ENCODE data around the gene FARP1.

FARP1 gene

GRCh38 chr13:98108341-98108740, 34.6 kb upstream of the FARP1 start:
- Histone ChIP-seq H3K36me3 (ENCODE audit: control insufficient read depth, low read length) (no peaks in the 10 kb centered on the region), H3K4me1 (ENCODE audit: control insufficient read depth, low read length) (no peaks in the 10 kb centered on the region), H3K9me2 (replicated peaks; ENCODE audit: control insufficient read depth, low read length) (no peaks in the 10 kb centered on the region), H3K9me3 (ENCODE audit: control insufficient read depth, insufficient read depth, low read length) (no peaks in the 10 kb centered on the region), H3F3A (ENCODE audit: control insufficient read depth, insufficient read depth) (no peaks in the 10 kb centered on the region), H3K79me2 (ENCODE audit: control insufficient read depth, low read length) (no peaks in the 10 kb centered on the region), H3K4me3 (ENCODE audit: low read length) (no peak overlapping the region), H4K20me1 (ENCODE audit: control insufficient read depth, insufficient read depth, low read depth, low read length) (no peaks in the 10 kb centered on the region), H3K27me3 (ENCODE audit: control insufficient read depth, low read length) (no peaks in the 10 kb centered on the region), H3K4me2 (ENCODE audit: low read length) (no peak overlapping the region), H3K27ac (ENCODE audit: low read depth, low read length) (no peak overlapping the region)
- TF ChIP-seq CTCF (IDR thresholded peaks at IDR 0.05; ENCODE audit: low read depth, low read length, poor library complexity, severe bottlenecking) (no peak), EZH2phosphoT487 (IDR thresholded peaks at IDR 0.05; ENCODE audit: borderline replicate concordance, low read length) (no peak)

- Histone ChIP-seq H3K4me2 (ENCODE audit: low read length) (no peak overlapping the region), H3F3A (ENCODE audit: control insufficient read depth, insufficient read depth) (no peaks in the 10 kb centered on the region), H3K4me1 (ENCODE audit: control insufficient read depth, low read length) (no peaks in the 10 kb centered on the region), H3K4me3 (ENCODE audit: low read length) (no peak overlapping the region), H3K9me3 (ENCODE audit: control insufficient read depth, insufficient read depth, low read length) (no peaks in the 10 kb centered on the region), H3K27ac (ENCODE audit: low read depth, low read length) (no peak overlapping the region), H4K20me1 (ENCODE audit: control insufficient read depth, insufficient read depth, low read depth, low read length) (no peaks in the 10 kb centered on the region), H3K27me3 (ENCODE audit: control insufficient read depth, low read length) (no peaks in the 10 kb centered on the region), H3K36me3 (ENCODE audit: control insufficient read depth, low read length) (no peaks in the 10 kb centered on the region), H3K79me2 (ENCODE audit: control insufficient read depth, low read length) (no peaks in the 10 kb centered on the region), H3K9me2 (replicated peaks; ENCODE audit: control insufficient read depth, low read length) (no peaks in the 10 kb centered on the region)
- TF ChIP-seq EZH2phosphoT487 (IDR thresholded peaks at IDR 0.05; ENCODE audit: borderline replicate concordance, low read length), result no peak
- TF ChIP-seq CTCF (IDR thresholded peaks at IDR 0.05; ENCODE audit: low read depth, low read length, poor library complexity, severe bottlenecking), result no peak
Measured at GRCh38 chr13:98109226-98109853, 33.6 kb upstream of the FARP1 start.

GRCh38 chr13:98110749-98111148, 32.1 kb upstream of the FARP1 start:
- Histone ChIP-seq H3F3A (ENCODE audit: control insufficient read depth, insufficient read depth) (no peaks in the 10 kb centered on the region), H3K27ac (ENCODE audit: low read depth, low read length) (no peak overlapping the region), H3K36me3 (ENCODE audit: control insufficient read depth, low read length) (no peaks in the 10 kb centered on the region), H3K9me3 (ENCODE audit: control insufficient read depth, insufficient read depth, low read length) (no peaks in the 10 kb centered on the region), H3K4me2 (ENCODE audit: low read length) (no peak overlapping the region), H3K9me2 (replicated peaks; ENCODE audit: control insufficient read depth, low read length) (no peaks in the 10 kb centered on the region), H4K20me1 (ENCODE audit: control insufficient read depth, insufficient read depth, low read depth, low read length) (no peaks in the 10 kb centered on the region), H3K4me1 (ENCODE audit: control insufficient read depth, low read length) (no peaks in the 10 kb centered on the region), H3K79me2 (ENCODE audit: control insufficient read depth, low read length) (no peaks in the 10 kb centered on the region), H3K27me3 (ENCODE audit: control insufficient read depth, low read length) (no peaks in the 10 kb centered on the region), H3K4me3 (ENCODE audit: low read length) (no peak overlapping the region)
- TF ChIP-seq CTCF (IDR thresholded peaks at IDR 0.05; ENCODE audit: low read depth, low read length, poor library complexity, severe bottlenecking), result no peak
- TF ChIP-seq EZH2phosphoT487 (IDR thresholded peaks at IDR 0.05; ENCODE audit: borderline replicate concordance, low read length), result no peak

Measured in DOHH2 (cell line).